Upper lobe of right lung (tissue), 1 donor: ENCODE results near the gene SCUBE2. TPM values are rescaled to one million over a fixed set of nuclear protein-coding genes. Genes with fewer than 3 reads are reported as not detected.

ENCODE experiments used
- ATAC-seq: fragments of 200-7000 bp; cut with Tn5 transposase; one replicate; pipeline ENCODE4 v1.9.1; 2020; ENCODE audit warnings: mild to moderate bottlenecking, moderate library complexity
- DNase-seq: peaks from one replicate; pipeline ENCODE4 v3.0.0-alpha.2; 2020
- H3K27ac ChIP-seq: fragments of 200-600 bp; one replicate; pipeline ENCODE4 v1.8.0; 2022
- H3K27me3 ChIP-seq: fragments of 200-600 bp; one replicate; pipeline ENCODE4 v1.8.0; 2022; ENCODE audit warnings: mild to moderate bottlenecking
- H3K36me3 ChIP-seq: fragments of 200-600 bp; one replicate; pipeline ENCODE4 v1.8.0; 2022
- H3K4me1 ChIP-seq: fragments of 200-600 bp; one replicate; pipeline ENCODE4 v1.8.0; 2022
- H3K4me3 ChIP-seq: fragments of 200-600 bp; one replicate; pipeline ENCODE4 v1.8.0; 2022; ENCODE audit warnings: mild to moderate bottlenecking
- H3K9me3 ChIP-seq: fragments of 200-600 bp; one replicate; pipeline ENCODE4 v1.8.0; 2022
- CTCF ChIP-seq: fragments of 200-600 bp; IDR thresholded peaks from one replicate; pipeline ENCODE4 v1.8.0; 2022; ENCODE audit warnings: antibody characterized with exemption
- intact Hi-C: fragments of 100-400 bp; cut with DNase I; formaldehyde crosslinking; loops from one replicate; pipeline ENCODE4 v1.11.0; 2022
- total RNA-seq: library from RNA; stranded (reverse); fragmentation: NEBNext Ultra II Directional; extraction: Animal tissue kit (Norgen Biotek cat#: 25700); gene quantifications from one replicate; pipeline ENCODE4 v1.2.1, GENCODE V29; 2021
- donor health status: DM: no; HTN: yes; CAD: no; lungs with severe emphysema.

Gene SCUBE2
- total RNA-seq, 1 donor from 2014 or later: 9.9 TPM

- Histone ChIP-seq H3K36me3 (no peaks in the 10 kb centered on the region), H3K4me1 (no peaks in the 10 kb centered on the region), H3K4me3 (no peak overlapping the region), H3K27me3 (no peaks in the 10 kb centered on the region), H3K27ac (no peak overlapping the region), H3K9me3 (no peaks in the 10 kb centered on the region)
- intact Hi-C loops: no loop called here
- TF ChIP-seq CTCF: no peak
- DNase-seq (no peak), ATAC-seq (no peak)
Measured at GRCh38 chr11:9082575-9082974, 8.8 kb downstream of the SCUBE2 start.

- Histone ChIP-seq H3K36me3 (no peaks in the 10 kb centered on the region), H3K4me1 (no peaks in the 10 kb centered on the region), H3K4me3 (no peak overlapping the region), H3K9me3 (no peaks in the 10 kb centered on the region), H3K27ac (no peak overlapping the region), H3K27me3 (no peaks in the 10 kb centered on the region)
- DNase-seq (no peak), ATAC-seq (no peak)
- no peak for TF ChIP-seq CTCF
- intact Hi-C loops: no loop called here
Measured at GRCh38 chr11:9081153-9081552, 10.2 kb downstream of the SCUBE2 start.

- H3K36me3 ChIP-seq: no peaks in the 10 kb centered on the region
- DNase-seq (no peak), ATAC-seq (no peak)
- no peaks in the 10 kb centered on the region for H3K4me1 ChIP-seq
- no peaks in the 10 kb centered on the region for H3K9me3 ChIP-seq
- intact Hi-C loops: no loop called here
- no peak overlapping the region for H3K4me3 ChIP-seq
- no peak for TF ChIP-seq CTCF
- no peaks in the 10 kb centered on the region for H3K27me3 ChIP-seq
- no peak overlapping the region for H3K27ac ChIP-seq
Measured at GRCh38 chr11:9078113-9079086, 13.0 kb downstream of the SCUBE2 start.

GRCh38 chr11:9077164-9077563 is 14.2 kb downstream of the SCUBE2 start:
- ATAC-seq: no peak
- no peaks in the 10 kb centered on the region for H3K27me3 ChIP-seq
- no peaks in the 10 kb centered on the region for H3K36me3 ChIP-seq
- H3K4me1 ChIP-seq: no peaks in the 10 kb centered on the region
- DNase-seq: no peak
- H3K9me3 ChIP-seq: no peaks in the 10 kb centered on the region
- H3K4me3 ChIP-seq: no peak overlapping the region
- intact Hi-C loops: no loop called here
- TF ChIP-seq CTCF: no peak
- no peak overlapping the region for H3K27ac ChIP-seq

- Histone ChIP-seq H3K4me1 (no peaks in the 10 kb centered on the region), H3K4me3 (no peak overlapping the region), H3K9me3 (no peaks in the 10 kb centered on the region), H3K27ac (no peak overlapping the region), H3K36me3 (no peaks in the 10 kb centered on the region), H3K27me3 (no peaks in the 10 kb centered on the region)
- no peak for TF ChIP-seq CTCF
- DNase-seq: no peak
- no peak for ATAC-seq
- intact Hi-C loops: no loop called here
Measured at GRCh38 chr11:9076661-9077060, 14.7 kb downstream of the SCUBE2 start.
